Adrenal gland (tissue), 5 donors: ENCODE data around the gene KLHDC10.

Source experiments
- POLR2A ChIP-seq, 2 donors: fragments of 450-650 bp; IDR thresholded peaks; one replicate each; pipeline ENCODE4 v1.6.1; 2017; ENCODE audit warnings: antibody characterized with exemption in 2 of 2, mild to moderate bottlenecking in 2 of 2, moderate library complexity in 1 of 2
- TF ChIP-seq, protein P1 (sequence below), 6 experiments: fragments of 450-650 bp in 4 of 6; fragments of 200-600 bp in 2 of 6; sonication (generic) in 1 of 6; IDR thresholded peaks; 1 replicate in 5 of 6; 2 replicates in 1 of 6; pipeline versions ENCODE4 v1.5.1 to v1.8.0; 2016 to 2021; ENCODE audit warnings: antibody characterized with exemption in 6 of 6, mild to moderate bottlenecking in 2 of 6, moderate library complexity in 1 of 6
- donor health status: DM: no; HTN: no; CAD: no.

GRCh38 chr7:130127821-130128317 lies 57.5 kb downstream of the KLHDC10 start:
- TF ChIP-seq, protein P1, sequence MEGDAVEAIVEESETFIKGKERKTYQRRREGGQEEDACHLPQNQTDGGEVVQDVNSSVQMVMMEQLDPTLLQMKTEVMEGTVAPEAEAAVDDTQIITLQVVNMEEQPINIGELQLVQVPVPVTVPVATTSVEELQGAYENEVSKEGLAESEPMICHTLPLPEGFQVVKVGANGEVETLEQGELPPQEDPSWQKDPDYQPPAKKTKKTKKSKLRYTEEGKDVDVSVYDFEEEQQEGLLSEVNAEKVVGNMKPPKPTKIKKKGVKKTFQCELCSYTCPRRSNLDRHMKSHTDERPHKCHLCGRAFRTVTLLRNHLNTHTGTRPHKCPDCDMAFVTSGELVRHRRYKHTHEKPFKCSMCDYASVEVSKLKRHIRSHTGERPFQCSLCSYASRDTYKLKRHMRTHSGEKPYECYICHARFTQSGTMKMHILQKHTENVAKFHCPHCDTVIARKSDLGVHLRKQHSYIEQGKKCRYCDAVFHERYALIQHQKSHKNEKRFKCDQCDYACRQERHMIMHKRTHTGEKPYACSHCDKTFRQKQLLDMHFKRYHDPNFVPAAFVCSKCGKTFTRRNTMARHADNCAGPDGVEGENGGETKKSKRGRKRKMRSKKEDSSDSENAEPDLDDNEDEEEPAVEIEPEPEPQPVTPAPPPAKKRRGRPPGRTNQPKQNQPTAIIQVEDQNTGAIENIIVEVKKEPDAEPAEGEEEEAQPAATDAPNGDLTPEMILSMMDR (IDR thresholded peaks at IDR 0.05), result no peak
- TF ChIP-seq POLR2A (IDR thresholded peaks at IDR 0.05), result no peak
